ENCODE data around the gene GJB3.
"Not testable (repeated sequence)": the region's sequence is repeated elsewhere in the genome, so short reads cannot be mapped to it uniquely, and the experiment has no call there.

- not testable (repeated sequence) for TF ChIP-seq POLR2AphosphoS5, POLR2A, TAF1, POU2F2 (IDR thresholded peaks at IDR 0.05; ENCODE audit: low read depth, low read length)
Measured at GRCh38 chr1:34732831-34733230, 48.2 kb upstream of the GJB3 start.
